ENCODE measurements around the gene KRT222. TPM values are rescaled to one million over a fixed set of nuclear protein-coding genes. Genes with fewer than 3 reads are reported as not detected.

The KRT222 gene
- total and polyA plus RNA-seq, 5 experiments from 2014 or later, result 0.09 TPM; not detected in 4

GRCh38 chr17:40686192-40686591, 21.2 kb upstream of the KRT222 start:
- DNase-seq (no peak), ATAC-seq (no peak)
- H3K36me3 Mint-ChIP-seq, result no peaks in the 10 kb centered on the region
- POLR2A ChIA-PET, result no interaction called here
- H3K27me3 Mint-ChIP-seq, result peaks cover 0 to 22% (median 2%) of the 10 kb centered on the region in 5 donors
- no peaks in the 10 kb centered on the region for H3K9me3 Mint-ChIP-seq
- no peak overlapping the region for H3K4me3 Mint-ChIP-seq
- no peak overlapping the region for H3K27ac Mint-ChIP-seq
- no peaks in the 10 kb centered on the region for H3K4me1 Mint-ChIP-seq

GRCh38 chr17:40680998-40681397, 16.0 kb upstream of the KRT222 start:
- H3K36me3 Mint-ChIP-seq, result no peaks in the 10 kb centered on the region
- peaks cover 0 to 3% (median 0%) of the 10 kb centered on the region in 4 donors for H3K4me1 Mint-ChIP-seq
- peaks cover 11 to 46% (median 22%) of the 10 kb centered on the region in 5 donors for H3K27me3 Mint-ChIP-seq
- DNase-seq (no peak), ATAC-seq (no peak)
- POLR2A ChIA-PET, result no interaction called here
- no peak overlapping the region for H3K27ac Mint-ChIP-seq
- H3K9me3 Mint-ChIP-seq, result no peaks in the 10 kb centered on the region
- H3K4me3 Mint-ChIP-seq, result no peak overlapping the region

DNA sequence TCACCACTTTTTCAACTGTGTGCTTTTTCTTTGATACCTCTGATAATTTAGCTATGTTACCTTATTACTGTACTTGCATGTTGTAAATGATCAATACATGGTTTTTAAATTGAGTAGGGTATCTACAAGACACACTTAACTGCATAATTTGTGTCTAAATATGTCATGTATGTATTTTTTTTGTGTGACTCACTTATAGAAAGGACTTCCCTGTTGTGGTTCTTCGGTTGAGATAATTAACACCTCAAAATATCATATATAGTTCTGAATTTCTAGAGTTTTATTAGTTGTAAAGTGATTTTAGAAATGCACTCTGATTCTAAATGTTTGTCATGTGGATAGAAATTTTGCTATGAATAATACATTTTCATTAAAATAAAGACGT, 14.5 kb upstream of the KRT222 start:
- H3K4me1 Mint-ChIP-seq, result peaks cover 0 to 3% (median 0%) of the 10 kb centered on the region in 4 donors
- H3K27ac Mint-ChIP-seq, result no peak overlapping the region
- POLR2A ChIA-PET, result no interaction called here
- H3K9me3 Mint-ChIP-seq, result no peaks in the 10 kb centered on the region
- peaks cover 12 to 53% (median 27%) of the 10 kb centered on the region in 5 donors for H3K27me3 Mint-ChIP-seq
- DNase-seq (no peak), ATAC-seq (no peak)
- H3K36me3 Mint-ChIP-seq, result no peaks in the 10 kb centered on the region
- no peak overlapping the region for H3K4me3 Mint-ChIP-seq

DNA sequence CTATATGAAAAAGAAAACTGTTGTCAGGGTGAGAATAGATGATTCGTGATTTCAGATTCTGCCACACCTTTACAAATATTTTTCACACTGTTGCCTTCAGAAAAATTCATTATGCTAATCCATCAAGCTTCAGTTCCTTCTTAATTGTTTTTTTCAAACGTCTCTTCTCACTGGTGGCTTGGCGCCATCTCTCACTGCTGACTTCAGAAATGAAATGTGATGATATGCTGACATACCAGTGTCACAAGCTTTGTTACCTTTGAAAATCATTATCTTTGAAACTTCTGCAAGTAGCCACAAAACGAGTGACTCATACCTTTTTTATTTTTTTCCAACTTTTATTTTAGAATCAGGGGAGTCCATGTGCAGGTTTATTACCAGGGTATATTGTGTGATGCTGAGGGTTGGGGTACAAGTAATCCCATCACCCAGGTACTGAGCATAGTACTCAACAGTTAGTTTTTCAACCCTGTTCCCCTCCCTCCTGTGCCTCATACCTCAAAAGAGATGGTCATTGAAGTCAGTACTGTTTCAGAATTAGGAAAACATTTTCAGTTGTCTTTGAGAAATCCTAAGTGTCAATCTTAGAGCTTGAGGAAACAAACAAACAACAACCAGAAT, 14.0 kb upstream of the KRT222 start:
- peaks cover 12 to 57% (median 27%) of the 10 kb centered on the region in 5 donors for H3K27me3 Mint-ChIP-seq
- H3K4me3 Mint-ChIP-seq, result no peak overlapping the region
- ATAC-seq, result no peak
- POLR2A ChIA-PET, result no interaction called here
- no peaks in the 10 kb centered on the region for H3K36me3 Mint-ChIP-seq
- DNase-seq, result no peak
- no peak overlapping the region for H3K27ac Mint-ChIP-seq
- H3K9me3 Mint-ChIP-seq, result no peaks in the 10 kb centered on the region
- peaks cover 0 to 3% (median 0%) of the 10 kb centered on the region in 4 donors for H3K4me1 Mint-ChIP-seq

DNA sequence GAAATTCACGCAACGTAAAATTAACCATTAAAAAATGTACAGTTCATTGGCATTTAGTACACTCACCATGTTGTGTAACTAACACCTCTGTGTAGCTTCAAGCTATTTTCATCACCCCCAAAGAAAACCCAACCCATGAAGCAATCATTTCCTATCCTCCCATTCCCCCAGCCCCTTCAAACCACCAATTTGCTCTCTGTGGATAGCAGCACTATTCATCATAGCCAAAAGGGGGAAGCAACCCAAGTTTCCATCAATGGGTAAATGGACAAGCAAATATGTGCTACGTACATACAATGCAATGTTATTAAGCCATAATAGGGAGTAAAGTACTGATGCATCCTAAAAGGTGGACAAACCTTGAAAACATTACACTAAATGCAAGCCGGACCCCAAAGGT, 10.9 kb upstream of the KRT222 start:
- DNase-seq (no peak), ATAC-seq (no peak)
- H3K27me3 Mint-ChIP-seq, result peaks cover 12 to 53% (median 15%) of the 10 kb centered on the region in 5 donors
- no peaks in the 10 kb centered on the region for H3K9me3 Mint-ChIP-seq
- POLR2A ChIA-PET, result no interaction called here
- H3K27ac Mint-ChIP-seq, result no peak overlapping the region
- H3K4me1 Mint-ChIP-seq, result peaks cover 0 to 3% (median 0%) of the 10 kb centered on the region in 4 donors
- no peak overlapping the region for H3K4me3 Mint-ChIP-seq
- no peaks in the 10 kb centered on the region for H3K36me3 Mint-ChIP-seq

DNA sequence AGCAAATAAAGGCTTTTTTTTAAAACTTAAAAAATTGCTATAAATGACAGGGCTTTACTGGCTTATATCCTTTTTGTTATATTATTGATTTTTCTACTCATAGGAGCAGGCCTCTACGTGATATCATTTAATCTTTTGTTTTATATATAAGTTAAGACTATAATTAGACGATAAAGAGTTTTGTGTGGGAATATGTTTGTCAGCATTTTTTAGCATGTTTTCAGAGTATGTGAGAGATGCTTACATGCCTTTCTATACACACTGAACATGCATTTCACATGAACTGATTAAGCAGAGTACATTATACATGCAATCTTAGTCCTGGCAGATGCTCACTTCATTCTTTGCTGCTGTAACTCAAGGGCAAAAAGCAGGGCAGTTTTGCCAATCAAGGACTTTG, 7.7 kb upstream of the KRT222 start:
- no peaks in the 10 kb centered on the region for H3K4me1 Mint-ChIP-seq
- no peak overlapping the region for H3K27ac Mint-ChIP-seq
- no peaks in the 10 kb centered on the region for H3K36me3 Mint-ChIP-seq
- no peak overlapping the region for H3K4me3 Mint-ChIP-seq
- H3K9me3 Mint-ChIP-seq, result no peaks in the 10 kb centered on the region
- POLR2A ChIA-PET, result no interaction called here
- H3K27me3 Mint-ChIP-seq, result peaks cover 4 to 41% (median 10%) of the 10 kb centered on the region in 5 donors
- ATAC-seq, result no peak
- DNase-seq, result no peak

- POLR2A ChIA-PET, result no interaction called here
- no peak overlapping the region for H3K4me3 Mint-ChIP-seq
- DNase-seq, result no peak
- no peak overlapping the region for H3K27ac Mint-ChIP-seq
- no peak for ATAC-seq
- no peaks in the 10 kb centered on the region for H3K36me3 Mint-ChIP-seq
- no peaks in the 10 kb centered on the region for H3K9me3 Mint-ChIP-seq
- H3K4me1 Mint-ChIP-seq, result no peaks in the 10 kb centered on the region
- peaks cover 0 to 37% (median 6%) of the 10 kb centered on the region in 5 donors for H3K27me3 Mint-ChIP-seq
Measured at GRCh38 chr17:40671282-40671681, 6.3 kb upstream of the KRT222 start.

DNA sequence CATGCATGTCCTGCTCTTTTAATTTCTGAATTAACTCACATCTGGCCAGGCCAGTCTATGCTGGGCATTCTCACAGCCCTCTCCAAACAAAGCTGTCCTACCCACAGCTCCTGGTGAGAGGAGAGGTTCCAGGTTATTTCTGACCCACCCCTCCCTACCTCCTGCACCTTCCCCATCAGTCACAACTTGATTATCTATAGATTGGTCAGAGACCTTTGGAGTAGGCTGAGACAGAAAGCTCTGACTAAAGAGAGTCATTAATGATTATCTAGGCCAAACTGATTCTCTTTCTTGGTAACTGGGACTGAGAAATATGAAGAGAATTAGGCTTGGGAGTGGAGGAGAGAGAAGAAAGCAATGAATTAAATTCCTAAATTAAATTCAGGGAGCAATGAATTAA, 1.4 kb upstream of the KRT222 start:
- Mint-ChIP-seq H3K27ac (no peak overlapping the region), H3K4me3 (no peak overlapping the region), H3K36me3 (no peaks in the 10 kb centered on the region), H3K27me3 (peaks cover 10 to 46% (median 21%) of the 10 kb centered on the region in 5 donors), H3K9me3 (no peaks in the 10 kb centered on the region), H3K4me1 (peaks cover 0 to 7% (median 5%) of the 10 kb centered on the region in 4 donors)
- POLR2A ChIA-PET, result no interaction called here
- ATAC-seq, result no peak
- DNase-seq, result no peak

DNA sequence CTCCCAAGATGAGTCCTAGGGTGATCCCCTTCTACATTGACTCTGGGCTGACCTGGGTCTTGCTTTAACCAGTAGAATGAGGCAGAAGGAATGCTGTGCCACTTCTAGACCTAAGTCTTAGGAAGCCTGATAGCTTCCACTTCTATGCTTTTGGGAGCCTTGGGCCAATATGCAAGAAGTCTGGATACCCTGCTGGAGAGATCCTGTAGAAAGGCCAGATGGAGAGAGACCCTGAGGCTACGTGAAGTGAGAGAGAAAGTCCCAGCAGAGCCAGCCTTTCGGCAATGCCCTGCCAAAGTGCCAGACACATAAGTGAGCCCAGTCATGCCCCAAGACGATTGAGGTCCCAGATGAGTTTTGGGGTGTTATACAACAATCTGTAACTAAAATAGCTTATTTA, 1.7 kb downstream of the KRT222 start:
- H3K36me3 Mint-ChIP-seq, result no peaks in the 10 kb centered on the region
- peaks cover 5 to 17% (median 12%) of the 10 kb centered on the region in 4 donors for H3K4me1 Mint-ChIP-seq
- DNase-seq (no peak), ATAC-seq (no peak)
- H3K9me3 Mint-ChIP-seq, result peaks cover 0 to 2% (median 0%) of the 10 kb centered on the region in 9 donors
- H3K27me3 Mint-ChIP-seq, result peaks cover 10 to 49% (median 25%) of the 10 kb centered on the region in 5 donors
- POLR2A ChIA-PET, result no interaction called here
- no peak overlapping the region for H3K4me3 Mint-ChIP-seq
- no peak overlapping the region for H3K27ac Mint-ChIP-seq

DNA sequence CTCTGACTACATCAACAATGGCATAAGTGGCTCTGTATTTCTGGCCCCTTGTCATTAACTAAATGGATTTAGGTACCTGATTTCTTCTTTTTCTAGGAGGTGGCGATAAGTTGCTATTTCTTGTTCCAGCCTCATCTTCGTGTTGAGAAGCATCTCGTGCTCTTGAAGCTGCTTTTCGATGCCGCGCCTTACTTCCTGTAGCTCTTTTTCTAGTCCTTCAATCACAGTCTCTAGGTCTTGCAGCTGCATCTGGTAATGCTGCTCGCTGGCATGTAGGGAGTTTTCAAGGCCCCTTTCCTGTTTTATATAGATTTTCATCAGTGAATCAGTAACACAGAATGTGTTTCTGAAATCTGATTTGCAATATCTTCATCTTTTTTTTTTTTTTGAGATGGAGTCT, 5.1 kb downstream of the KRT222 start:
- peaks cover 3 to 32% (median 14%) of the 10 kb centered on the region in 5 donors for H3K27me3 Mint-ChIP-seq
- H3K4me1 Mint-ChIP-seq, result peaks cover 5 to 14% (median 9%) of the 10 kb centered on the region in 4 donors
- POLR2A ChIA-PET, result interaction anchor here (0.7 to 1.2 kb wide), 3 partner anchors 11 to 1205 kb away, joined by 4 to 5 read pairs (median 5); no protein-coding TSS in a partner anchor
- peak overlapping the region in 2 of 10 donors; percentile 2 to 60 for H3K27ac Mint-ChIP-seq
- H3K9me3 Mint-ChIP-seq, result peaks cover 0 to 2% (median 0%) of the 10 kb centered on the region in 9 donors
- peak overlapping the region in 5 of 10 donors; percentile 21 to 44 (median 34) for H3K4me3 Mint-ChIP-seq
- ATAC-seq (peak; percentile 59 to 78), DNase-seq (peak in 4 of 10 donors; percentile 4 to 39 (median 28))
- H3K36me3 Mint-ChIP-seq, result no peaks in the 10 kb centered on the region

GRCh38 chr17:40658396-40658795, 6.6 kb downstream of the KRT222 start:
- POLR2A ChIA-PET, result no interaction called here
- H3K27ac Mint-ChIP-seq, result no peak overlapping the region
- no peak for ATAC-seq

GRCh38 chr17:40651939-40652338, 13.0 kb downstream of the KRT222 start:
- Mint-ChIP-seq H3K27ac (no peak overlapping the region), H3K4me1 (peaks cover 6 to 19% (median 15%) of the 10 kb centered on the region in 4 donors), H3K4me3 (no peak overlapping the region), H3K9me3 (no peaks in the 10 kb centered on the region), H3K27me3 (no peaks in the 10 kb centered on the region), H3K36me3 (no peaks in the 10 kb centered on the region)
- ATAC-seq (no peak), DNase-seq (no peak)
- POLR2A ChIA-PET, result no interaction called here

More at GRCh38 chr17:40658396-40658795, 6.6 kb downstream of the KRT222 start:
- Mint-ChIP-seq H3K4me1 (peaks cover 3 to 10% (median 7%) of the 10 kb centered on the region in 4 donors), H3K27me3 (peaks cover 0 to 23% (median 9%) of the 10 kb centered on the region in 5 donors), H3K36me3 (no peaks in the 10 kb centered on the region), H3K9me3 (peaks cover 0 to 2% (median 0%) of the 10 kb centered on the region in 9 donors), H3K4me3 (no peak overlapping the region)
- no peak for DNase-seq

DNA sequence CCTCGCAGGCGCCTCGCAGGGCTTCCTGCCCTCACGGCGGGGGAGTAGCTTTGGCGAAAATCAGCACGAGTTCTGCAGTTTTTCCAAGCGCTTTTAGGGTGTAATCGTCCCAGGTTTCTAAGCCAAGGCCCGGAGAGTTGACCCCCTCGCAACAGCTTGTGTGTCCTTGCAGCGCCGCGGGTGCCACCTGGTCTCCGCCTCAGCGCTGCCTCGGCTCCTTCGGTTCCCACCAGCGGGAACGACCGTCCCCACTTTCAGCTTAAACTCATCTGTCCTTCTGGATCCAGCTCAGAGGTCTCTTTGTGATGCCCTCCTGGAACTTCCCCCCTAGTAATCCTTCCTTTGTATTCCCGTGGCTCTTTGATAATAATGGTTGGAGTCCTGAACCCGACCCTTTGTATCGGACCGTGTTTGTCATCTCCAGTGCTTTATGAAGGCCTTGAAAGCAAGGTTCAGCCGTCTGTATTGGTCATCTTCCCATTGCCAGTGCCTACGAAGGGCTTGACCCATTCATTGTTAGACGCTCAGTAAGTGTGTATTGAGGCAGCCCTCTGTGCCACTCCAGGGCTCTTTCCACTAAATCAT, 16.5 kb downstream of the KRT222 start:
- Mint-ChIP-seq H3K4me3 (peak overlapping the region; percentile 89 to 99 (median 95)), H3K27ac (peak overlapping the region; percentile 94 to 100 (median 98)), H3K9me3 (no peaks in the 10 kb centered on the region), H3K4me1 (peaks cover 13 to 52% (median 38%) of the 10 kb centered on the region in 4 donors), H3K36me3 (peaks cover 2 to 21% (median 6%) of the 10 kb centered on the region in 3 donors), H3K27me3 (no peaks in the 10 kb centered on the region)
- POLR2A ChIA-PET, result interaction anchor here (0.7 to 3.5 kb wide), 15 partner anchors 12 to 1041 kb away, joined by 3 to 46 read pairs (median 4); partner anchors contain the start of gene CCR7
- ATAC-seq (no peak), DNase-seq (no peak)
